PC-9 (cell line): ENCODE results near the gene AGRP.

ENCODE experiments used
- CTCF ChIP-seq: fragments of 200-600 bp; sonication (generic); conservative IDR thresholded peaks from 2 replicates; pipeline ENCODE4 v1.6.1; 2017; ENCODE audit warnings: mixed run types, antibody characterized with exemption, mild to moderate bottlenecking, moderate library complexity
- EZH2 ChIP-seq: fragments of 200-600 bp; sonication (generic); IDR thresholded peaks from 2 replicates; pipeline ENCODE4 v1.8.0; 2017; ENCODE audit warnings: antibody characterized with exemption, low read depth

GRCh38 chr16:67470359-67470758 lies 13.0 kb downstream of the AGRP start:
- TF ChIP-seq EZH2 (no peak), CTCF (no peak)
